GM06990 (cell line): ENCODE measurements around the gene DES.

Experiments used
- DNase-seq: peaks from one replicate; pipeline ENCODE4 v3.0.0-alpha.2; 2011; ENCODE audit not compliant: insufficient read length; ENCODE audit errors: extremely low read depth
- H3K27me3 ChIP-seq: replicated peaks from 2 replicates; pipeline ENCODE4 v1.6.0; 2011; ENCODE audit warnings: low read length; ENCODE audit not compliant: control insufficient read depth, insufficient read depth
- H3K36me3 ChIP-seq: 2 replicates; pipeline ENCODE4 v1.5.1; 2011; ENCODE audit warnings: low read length; ENCODE audit not compliant: control insufficient read depth, insufficient read depth
- H3K4me3 ChIP-seq: replicated peaks from 2 replicates; pipeline ENCODE4 v1.5.1; 2011; ENCODE audit warnings: low read depth, mild to moderate bottlenecking, control low read depth, low read length
- TF ChIP-seq, protein P1 (sequence below): IDR thresholded peaks from 2 replicates; pipeline ENCODE4 v1.5.1; 2011; ENCODE audit warnings: low read length, control low read depth, mild to moderate bottlenecking, inconsistent platforms; ENCODE audit not compliant: insufficient read depth, poor library complexity, severe bottlenecking

The DES gene

DNA sequence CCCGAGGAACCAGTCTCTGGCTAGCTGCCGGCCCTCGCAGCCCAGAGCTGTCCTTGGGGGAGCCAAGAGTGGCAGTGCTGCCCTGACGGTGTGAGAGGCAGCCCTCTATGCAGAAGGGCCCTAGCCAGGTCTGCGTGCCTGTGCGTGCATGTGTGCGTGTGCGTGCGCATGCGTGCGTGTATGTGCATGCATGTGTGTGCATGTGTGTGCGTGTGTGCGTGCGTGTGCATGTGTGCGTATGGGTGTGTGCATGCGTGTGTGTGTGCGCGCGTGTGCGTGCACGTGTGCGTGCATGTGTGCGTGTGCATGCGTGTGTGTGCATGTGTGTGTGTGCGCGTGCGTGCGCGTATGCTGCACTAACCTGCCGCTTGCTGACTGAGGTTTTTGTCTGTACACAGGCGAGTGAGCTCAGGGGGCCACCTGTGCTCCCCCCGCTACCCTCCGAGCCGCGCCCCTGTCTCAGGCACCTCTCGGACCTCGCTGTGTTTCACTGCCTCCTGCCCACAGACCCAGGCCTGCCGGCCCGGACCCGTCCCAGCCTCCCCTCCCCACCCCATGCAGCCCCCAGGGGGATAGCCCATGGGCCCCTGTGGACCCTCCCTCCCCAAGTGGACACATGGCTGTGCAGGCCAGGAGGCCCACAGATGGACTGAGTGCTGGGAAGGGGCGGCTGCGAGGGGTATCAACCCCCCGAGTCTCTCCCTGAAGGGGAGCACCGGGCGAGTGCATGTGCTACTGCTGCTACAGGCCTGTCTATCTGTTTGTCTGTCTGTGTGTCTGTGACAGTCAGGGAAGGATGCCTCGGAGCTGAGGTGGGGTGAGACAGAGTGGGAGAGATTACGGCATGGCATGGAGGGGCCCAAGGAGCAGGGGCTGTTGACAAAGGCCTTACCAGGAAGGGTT, 47.7 kb downstream of the DES start:
- Histone ChIP-seq H3K36me3 (no peaks in the 10 kb centered on the region), H3K27me3 (peaks cover 2% of the 10 kb centered on the region; the same call in 1 of the 2 replicates), H3K4me3 (no peak overlapping the region)
- no peak for DNase-seq
- TF ChIP-seq, protein P1, sequence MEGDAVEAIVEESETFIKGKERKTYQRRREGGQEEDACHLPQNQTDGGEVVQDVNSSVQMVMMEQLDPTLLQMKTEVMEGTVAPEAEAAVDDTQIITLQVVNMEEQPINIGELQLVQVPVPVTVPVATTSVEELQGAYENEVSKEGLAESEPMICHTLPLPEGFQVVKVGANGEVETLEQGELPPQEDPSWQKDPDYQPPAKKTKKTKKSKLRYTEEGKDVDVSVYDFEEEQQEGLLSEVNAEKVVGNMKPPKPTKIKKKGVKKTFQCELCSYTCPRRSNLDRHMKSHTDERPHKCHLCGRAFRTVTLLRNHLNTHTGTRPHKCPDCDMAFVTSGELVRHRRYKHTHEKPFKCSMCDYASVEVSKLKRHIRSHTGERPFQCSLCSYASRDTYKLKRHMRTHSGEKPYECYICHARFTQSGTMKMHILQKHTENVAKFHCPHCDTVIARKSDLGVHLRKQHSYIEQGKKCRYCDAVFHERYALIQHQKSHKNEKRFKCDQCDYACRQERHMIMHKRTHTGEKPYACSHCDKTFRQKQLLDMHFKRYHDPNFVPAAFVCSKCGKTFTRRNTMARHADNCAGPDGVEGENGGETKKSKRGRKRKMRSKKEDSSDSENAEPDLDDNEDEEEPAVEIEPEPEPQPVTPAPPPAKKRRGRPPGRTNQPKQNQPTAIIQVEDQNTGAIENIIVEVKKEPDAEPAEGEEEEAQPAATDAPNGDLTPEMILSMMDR = no peak

DNA sequence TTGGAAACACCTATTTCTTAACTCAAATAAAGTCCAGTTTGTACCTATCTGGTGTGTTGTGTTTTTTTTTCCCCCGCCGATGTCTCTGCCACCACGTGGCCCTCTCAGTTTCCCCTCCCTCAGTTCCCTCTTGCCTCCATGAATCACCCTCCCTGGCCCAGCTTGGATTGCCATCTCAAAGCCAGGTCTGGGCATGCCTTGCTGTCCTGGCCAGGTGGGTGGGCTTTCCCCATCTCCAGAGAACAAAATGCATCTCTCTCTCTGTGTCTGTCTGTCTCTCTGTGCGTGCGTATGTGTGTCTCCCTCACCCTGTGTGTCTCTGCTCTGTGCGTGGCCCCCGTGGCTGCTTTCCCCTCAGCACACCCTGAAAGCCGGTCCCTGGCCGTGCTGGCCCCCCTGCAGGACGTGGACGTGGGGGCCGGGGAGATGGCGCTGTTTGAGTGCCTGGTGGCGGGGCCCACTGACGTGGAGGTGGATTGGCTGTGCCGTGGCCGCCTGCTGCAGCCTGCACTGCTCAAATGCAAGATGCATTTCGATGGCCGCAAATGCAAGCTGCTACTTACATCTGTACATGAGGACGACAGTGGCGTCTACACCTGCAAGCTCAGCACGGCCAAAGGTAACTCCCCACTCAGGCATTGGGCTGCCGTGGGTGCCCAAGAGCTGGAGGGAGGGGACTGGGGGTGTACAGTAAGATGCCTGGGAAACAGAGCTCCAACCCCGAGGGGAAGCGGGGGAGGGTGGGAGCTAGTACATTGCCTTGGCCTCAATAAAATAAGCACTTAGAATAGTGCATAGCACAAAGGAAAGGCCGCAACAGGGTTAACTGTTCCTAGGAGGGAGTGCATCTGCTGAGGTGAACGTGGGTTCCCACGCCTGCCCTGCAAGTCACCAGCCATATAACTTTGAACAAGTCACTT, 48.9 kb downstream of the DES start:
- H3K27me3 ChIP-seq = peaks cover 2% of the 10 kb centered on the region; the same call in 1 of the 2 replicates
- H3K36me3 ChIP-seq = no peaks in the 10 kb centered on the region

DNA sequence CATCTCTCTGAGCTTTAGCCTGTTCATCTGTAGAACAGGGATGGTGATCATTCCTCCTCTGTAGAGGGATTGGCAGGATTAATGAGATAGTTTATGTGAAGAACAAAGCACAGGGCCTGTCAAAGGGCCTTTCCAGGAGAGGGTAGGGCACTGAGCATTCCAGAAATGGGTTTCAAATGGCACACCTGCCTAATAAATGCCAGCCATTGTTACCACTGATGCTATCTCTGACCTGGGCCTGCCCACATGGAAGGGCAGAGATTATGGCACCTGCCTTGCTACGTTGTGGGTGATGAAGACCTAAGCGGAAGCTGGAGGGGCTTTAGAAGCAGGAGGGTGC, 49.5 kb downstream of the DES start:
- TF ChIP-seq, protein P1 = no peak
- H3K36me3 ChIP-seq = no peaks in the 10 kb centered on the region

More for the DNA sequence above, 48.9 kb downstream of the DES start:
- TF ChIP-seq, protein P1 = no peak
- no peak for DNase-seq
- H3K4me3 ChIP-seq = no peak overlapping the region

DNA sequence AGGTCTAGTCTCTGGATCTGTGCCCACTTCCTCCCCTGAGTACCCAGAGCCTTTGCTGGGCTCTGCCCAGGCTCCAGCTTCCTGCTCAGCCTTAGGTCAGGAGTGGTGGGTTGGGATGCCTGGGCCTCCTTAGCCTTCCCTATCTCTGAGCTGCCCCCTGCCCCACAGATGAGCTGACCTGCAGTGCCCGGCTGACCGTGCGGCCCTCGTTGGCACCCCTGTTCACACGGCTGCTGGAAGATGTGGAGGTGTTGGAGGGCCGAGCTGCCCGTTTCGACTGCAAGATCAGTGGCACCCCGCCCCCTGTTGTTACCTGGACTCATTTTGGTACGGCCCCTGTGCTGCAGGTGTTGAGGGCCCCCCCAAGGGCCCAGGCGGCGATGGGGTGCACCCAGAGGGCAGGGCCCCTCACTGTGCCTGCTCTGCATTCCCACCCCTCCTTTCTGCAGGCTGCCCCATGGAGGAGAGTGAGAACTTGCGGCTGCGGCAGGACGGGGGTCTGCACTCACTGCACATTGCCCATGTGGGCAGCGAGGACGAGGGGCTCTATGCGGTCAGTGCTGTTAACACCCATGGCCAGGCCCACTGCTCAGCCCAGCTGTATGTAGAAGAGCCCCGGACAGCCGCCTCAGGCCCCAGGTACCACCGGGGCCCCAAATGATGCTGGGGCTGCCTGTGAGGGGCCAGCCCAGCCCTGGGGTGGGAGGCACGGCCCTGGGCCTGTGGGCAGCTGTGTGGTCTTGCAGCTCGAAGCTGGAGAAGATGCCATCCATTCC, 50.4 kb downstream of the DES start:
- TF ChIP-seq, protein P1 = no peak
- Histone ChIP-seq H3K27me3 (peaks cover 2% of the 10 kb centered on the region; the same call in 1 of the 2 replicates), H3K4me3 (no peak overlapping the region), H3K36me3 (no peaks in the 10 kb centered on the region)
- DNase-seq = no peak

More for the DNA sequence above, 49.5 kb downstream of the DES start:
- Histone ChIP-seq H3K4me3 (no peak overlapping the region), H3K27me3 (peaks cover 2% of the 10 kb centered on the region; the same call in 1 of the 2 replicates)
- no peak for DNase-seq

DNA sequence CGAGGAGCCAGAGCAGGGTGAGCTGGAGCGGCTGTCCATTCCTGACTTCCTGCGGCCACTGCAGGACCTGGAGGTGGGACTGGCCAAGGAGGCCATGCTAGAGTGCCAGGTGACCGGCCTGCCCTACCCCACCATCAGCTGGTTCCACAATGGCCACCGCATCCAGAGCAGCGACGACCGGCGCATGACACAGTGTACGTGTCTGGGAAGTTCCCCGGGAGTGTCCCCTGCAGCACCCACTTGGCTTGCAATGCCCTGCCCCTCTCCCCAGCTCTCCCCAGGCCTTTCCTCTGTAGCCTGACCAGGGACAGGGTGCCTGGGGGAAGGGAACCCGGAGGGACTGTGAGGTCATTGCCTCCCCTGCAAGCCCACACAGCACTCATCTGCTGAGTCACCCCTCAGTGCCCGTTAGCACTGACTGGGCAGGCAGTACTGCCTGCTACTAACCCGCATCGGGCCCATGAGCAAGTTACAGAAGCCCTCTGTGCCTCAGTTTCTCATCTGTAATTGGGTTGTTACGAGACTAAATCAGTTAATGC, 51.1 kb downstream of the DES start:
- Histone ChIP-seq H3K4me3 (no peak overlapping the region), H3K36me3 (no peaks in the 10 kb centered on the region), H3K27me3 (peaks cover 2% of the 10 kb centered on the region; the same call in 1 of the 2 replicates)
- TF ChIP-seq, protein P1 = no peak
- no peak for DNase-seq
